K562 (cell line): ENCODE data around the gene AGR3. TPM values are rescaled to one million over a fixed set of nuclear protein-coding genes. Genes with fewer than 3 reads are reported as not detected.

Source experiments
- ATAC-seq: fragments of 200-7000 bp; cut with Tn5 transposase; 3 replicates; pipeline ENCODE4 v1.9.1; 2020; ENCODE audit warnings: moderate library complexity
- BruUV-seq: library from RNA; stranded (reverse); fragments of 400-500 nt; replicated peaks from 2 replicates; lab custom pipeline; 2021; lab: Mats Ljungman, UMichigan
- CTCF ChIA-PET: fragments of 300-600 bp; formaldehyde crosslinking; extraction: SDS; loops from one replicate; lab custom pipeline; 2021; ENCODE audit warnings: low intra/inter-chr PET ratio; lab: Yijun Ruan, JAX
- POLR2A ChIA-PET: fragments of 300-600, 350-650 bp; sonication (Branson Sonifier 250); formaldehyde crosslinking; extraction: SDS; loops from one replicate; lab custom pipeline; 2021; ENCODE audit warnings: antibody characterized with exemption, inconsistent platforms; lab: Yijun Ruan, JAX
- DNase-seq, 4 experiments: peaks; one replicate each; pipeline versions ENCODE4 v3.0.0 to v3.0.0-alpha.2; 2011 to 2018; ENCODE audit warnings: low spot score in 3 of 4, mixed read lengths in 3 of 4; ENCODE audit errors: extremely low read depth in 1 of 4
- FAIRE-seq: peaks from 2 replicates; lab custom pipeline; 2011; peaks lifted over from hg19 to GRCh38; lab: Jason Lieb, UNC
- H2AFZ ChIP-seq: 2 replicates; pipeline ENCODE4 v1.6.0; 2011; ENCODE audit warnings: low read depth, low read length, control low read depth, inconsistent platforms
- H3K27ac ChIP-seq: fragments of 200-600 bp; 3 replicates; pipeline ENCODE4 v1.8.0; 2011; ENCODE audit warnings: low read depth, mild to moderate bottlenecking, control low read depth, inconsistent platforms, low read length, moderate library complexity, mixed read lengths; ENCODE audit errors: extremely low read depth
- H3K27me3 ChIP-seq, 2 experiments: fragments of 300-600 bp in 1 of 2; 2 replicates in 1 of 2; 3 replicates in 1 of 2; pipeline versions ENCODE4 v1.6.0 to v1.8.0; 2011; ENCODE audit warnings: inconsistent platforms in 2 of 2, low read length in 2 of 2, mild to moderate bottlenecking in 1 of 2, mixed read lengths in 1 of 2, moderate library complexity in 1 of 2; ENCODE audit not compliant: control insufficient read depth in 2 of 2, insufficient read depth in 2 of 2
- H3K36me3 ChIP-seq: fragments of 300-600 bp; 3 replicates; pipeline ENCODE4 v1.8.0; 2011; ENCODE audit warnings: mild to moderate bottlenecking, low read length, inconsistent platforms; ENCODE audit not compliant: control insufficient read depth, insufficient read depth
- H3K4me1 ChIP-seq, 2 experiments: fragments of 200-600 bp in 1 of 2; replicated peaks in 1 of 2; 2 replicates in 1 of 2; 3 replicates in 1 of 2; pipeline versions ENCODE4 v1.5.1 to v1.8.0; 2011; ENCODE audit warnings: inconsistent platforms in 2 of 2, low read length in 2 of 2, mild to moderate bottlenecking in 1 of 2, mixed read lengths in 1 of 2, moderate library complexity in 1 of 2; ENCODE audit not compliant: control insufficient read depth in 2 of 2, insufficient read depth in 2 of 2
- H3K4me2 ChIP-seq: 2 replicates; pipeline ENCODE4 v1.6.1; 2011; ENCODE audit warnings: low read length, control low read depth, inconsistent platforms, mixed read lengths; ENCODE audit not compliant: insufficient read depth
- H3K4me3 ChIP-seq: fragments of 200-600 bp; sonication (generic), shearing (Covaris generic); 2 replicates; pipeline ENCODE4 v1.5.1; 2016; ENCODE audit warnings: control low read depth, inconsistent platforms
- H3K79me2 ChIP-seq: fragments of 200-600 bp; 3 replicates; pipeline ENCODE4 v1.8.0; 2011; ENCODE audit warnings: low read length, inconsistent platforms; ENCODE audit not compliant: control insufficient read depth, insufficient read depth
- H3K9ac ChIP-seq, 2 experiments: 2 replicates each; pipeline versions ENCODE4 v1.6.0 to v1.6.1; 2011; ENCODE audit warnings: low read depth in 2 of 2, low read length in 2 of 2, control low read depth in 1 of 2, inconsistent platforms in 1 of 2, mild to moderate bottlenecking in 1 of 2, mixed read lengths in 1 of 2; ENCODE audit not compliant: insufficient read depth in 1 of 2
- H3K9me1 ChIP-seq: one replicate; pipeline ENCODE4 v1.6.0; 2011; ENCODE audit warnings: inconsistent platforms, mild to moderate bottlenecking, low read length, moderate library complexity; ENCODE audit not compliant: control insufficient read depth, insufficient read depth
- H3K9me3 ChIP-seq: replicated peaks from 2 replicates; pipeline ENCODE4 v1.5.1; 2011; ENCODE audit warnings: low read depth, low read length, inconsistent platforms; ENCODE audit not compliant: control insufficient read depth, insufficient read depth
- H4K20me1 ChIP-seq: replicated peaks from 2 replicates; pipeline ENCODE4 v1.6.1; 2011; ENCODE audit warnings: low read length, inconsistent platforms, mixed read lengths; ENCODE audit not compliant: control insufficient read depth, insufficient read depth
- ARNT ChIP-seq, 2 experiments: fragments of 450-650 bp; IDR thresholded peaks; 2 replicates each; pipeline ENCODE4 v1.6.1; 2016; ENCODE audit warnings: mild to moderate bottlenecking in 1 of 2
- C11orf30 ChIP-seq: fragments of 450-650 bp; IDR thresholded peaks from 2 replicates; pipeline ENCODE4 v1.6.1; 2016; ENCODE audit warnings: low read depth, mild to moderate bottlenecking
- KLF6 ChIP-seq: fragments of 250-450 bp; sonication (Bioruptor Pico); IDR thresholded peaks from 2 replicates; pipeline ENCODE4 v1.4.0; 2020; ENCODE audit warnings: mild to moderate bottlenecking, moderate library complexity, borderline replicate concordance
- RHOXF2B ChIP-seq: fragments of 250-450 bp; sonication (Bioruptor Pico); conservative IDR thresholded peaks from 2 replicates; pipeline ENCODE4 v1.5.1; 2021
- STAG1 ChIP-seq: sonication (generic); formaldehyde crosslinking; IDR thresholded peaks from 2 replicates; pipeline ENCODE4 v1.5.0; 2020; ENCODE audit warnings: missing genetic modification reagents, borderline replicate concordance
- ZFP36 ChIP-seq: fragments of 150-350 bp; IDR thresholded peaks from 2 replicates; pipeline ENCODE4 v1.6.1; 2018; ENCODE audit warnings: low read length, low read depth; ENCODE audit not compliant: partially characterized antibody
- ZNF239 ChIP-seq: fragments of 250-450 bp; sonication (Bioruptor Pico); IDR thresholded peaks from 2 replicates; pipeline ENCODE4 v1.4.0; 2020; ENCODE audit warnings: mild to moderate bottlenecking
- ZNF445 ChIP-seq: fragments of 250-450 bp; sonication (Bioruptor Pico); IDR thresholded peaks from 2 replicates; pipeline ENCODE4 v1.4.0; 2020; ENCODE audit warnings: low read depth, mild to moderate bottlenecking, moderate library complexity
- WGBS: fragments of 100-300 bp; shearing (Covaris generic); methylation state at CpG from one replicate; pipeline ENCODE4 v1.1.6; 2016; ENCODE audit warnings: low coverage, mixed read lengths; ENCODE audit not compliant: insufficient coverage; ENCODE audit errors: missing lambda C conversion rate; 5-methylcytosine and 5-hydroxymethylcytosine counted together
- in situ Hi-C: fragments of 300-500 bp; cut with MboI; formaldehyde crosslinking; loops from 4 replicates; pipeline ENCODE4 v1.15.0; 2018; ENCODE audit warnings: inconsistent platforms, mixed read lengths
- intact Hi-C: fragments of 100-400 bp; cut with micrococcal nuclease; formaldehyde crosslinking; loops from 2 replicates; pipeline ENCODE4 v1.14.2; 2022
- polyA plus RNA-seq, 8 experiments: library from polyadenylated mRNA; depleted of rRNA in 4 of 8; stranded (reverse) in 5 of 8; unstranded in 3 of 8; fragments of >200 nt; fragmentation: Nextera tagmentation in 2 of 8; fragmentation: Illumina TruSeq in 1 of 8; extraction: Ambion mirVana in 2 of 8; extraction: Trizol in 1 of 8; gene quantifications; 2 replicates each; pipeline versions ENCODE4 v1.2.1 to v1.2.3, GENCODE V29; 2011 to 2014; ENCODE audit warnings: inconsistent platforms in 1 of 8, missing spikeins in 1 of 8
- total RNA-seq, 7 experiments: library from RNA; depleted of rRNA in 6 of 7; stranded (reverse); fragments of >200 nt in 6 of 7; fragmentation: Illumina TruSeq in 2 of 7; extraction: Trizol in 2 of 7; gene quantifications; 2 replicates each; pipeline versions ENCODE4 v1.2.1 to v1.2.3, GENCODE V29; 2011 to 2021; ENCODE audit warnings: low replicate concordance in 1 of 7
- TF ChIP-seq, protein P1 (sequence below): fragments of 250-450 bp; sonication (Bioruptor Pico); IDR thresholded peaks from 2 replicates; pipeline ENCODE4 v1.4.0; 2020; ENCODE audit warnings: mild to moderate bottlenecking, moderate library complexity
- TF ChIP-seq, protein P2 (sequence below), 3 experiments: fragments of 200-800 bp in 1 of 3; sonication (Bioruptor generic) in 1 of 3; sonication (generic) in 1 of 3; formaldehyde crosslinking in 1 of 3; IDR thresholded peaks; 2 replicates each; pipeline versions ENCODE4 v1.6.1 to v1.8.0; 2016 to 2022; ENCODE audit warnings: mild to moderate bottlenecking in 2 of 3, missing compliant biosample characterization in 2 of 3, missing genetic modification characterization in 2 of 3, missing genetic modification reagents in 1 of 3
- TF ChIP-seq, protein P3 (sequence below): sonication (generic); formaldehyde crosslinking; IDR thresholded peaks from 2 replicates; pipeline ENCODE4 v1.8.1; 2022; ENCODE audit warnings: missing genetic modification reagents

The AGR3 gene
- total and polyA plus RNA-seq, 9 of the 15 experiments (the other 6 are each of a cell fraction or from before 2014, with no cell fraction given): not detected

DNA sequence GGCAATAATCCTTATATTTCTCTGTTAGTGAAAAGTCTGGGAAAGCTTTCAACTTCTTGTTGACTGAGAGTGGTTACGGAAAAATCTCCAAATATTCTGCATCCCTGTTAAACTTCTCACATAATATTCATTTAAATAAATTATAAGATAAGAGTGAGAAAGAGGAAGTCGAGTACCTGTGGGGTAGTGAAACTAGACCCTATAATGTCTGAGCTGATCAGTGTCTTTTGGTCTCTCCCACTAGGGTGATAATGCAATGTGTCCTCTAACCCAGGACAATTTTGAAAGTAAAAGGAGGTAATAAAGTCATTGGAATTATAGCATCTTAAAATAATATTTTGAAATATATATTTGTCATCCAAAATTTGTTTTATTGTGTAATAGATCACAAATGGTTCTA lies 2.1 kb upstream of the AGR3 start:
- POLR2A ChIA-PET: no interaction called here
- no peaks in the 10 kb centered on the region for H3K9me3 ChIP-seq
- no peak overlapping the region for H2AFZ ChIP-seq
- CTCF ChIA-PET: no interaction called here
- WGBS: 6% methylated on average over 2 of the region's 2 CpGs
- no peak overlapping the region for H3K4me2 ChIP-seq
- intact Hi-C loops (no loop called here), in situ Hi-C loops (no loop called here)
- TF ChIP-seq STAG1 (no peak), ZNF445 (no peak), KLF6 (CRISPR knock-in tag) (no peak), ZFP36 (no peak), C11orf30 (no peak), RHOXF2B (CRISPR knock-in tag) (no peak), ZNF239 (CRISPR knock-in tag) (no peak), ARNT (IDR thresholded peaks at IDR 0.05) (no peak)
- TF ChIP-seq, protein P1, sequence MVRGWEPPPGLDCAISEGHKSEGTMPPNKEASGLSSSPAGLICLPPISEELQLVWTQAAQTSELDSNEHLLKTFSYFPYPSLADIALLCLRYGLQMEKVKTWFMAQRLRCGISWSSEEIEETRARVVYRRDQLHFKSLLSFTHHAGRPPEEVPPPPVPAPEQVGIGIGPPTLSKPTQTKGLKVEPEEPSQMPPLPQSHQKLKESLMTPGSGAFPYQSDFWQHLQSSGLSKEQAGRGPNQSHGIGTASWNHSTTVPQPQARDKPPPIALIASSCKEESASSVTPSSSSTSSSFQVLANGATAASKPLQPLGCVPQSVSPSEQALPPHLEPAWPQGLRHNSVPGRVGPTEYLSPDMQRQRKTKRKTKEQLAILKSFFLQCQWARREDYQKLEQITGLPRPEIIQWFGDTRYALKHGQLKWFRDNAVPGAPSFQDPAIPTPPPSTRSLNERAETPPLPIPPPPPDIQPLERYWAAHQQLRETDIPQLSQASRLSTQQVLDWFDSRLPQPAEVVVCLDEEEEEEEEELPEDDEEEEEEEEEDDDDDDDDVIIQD (CRISPR knock-in tag): no peak
- TF ChIP-seq, protein P2, sequence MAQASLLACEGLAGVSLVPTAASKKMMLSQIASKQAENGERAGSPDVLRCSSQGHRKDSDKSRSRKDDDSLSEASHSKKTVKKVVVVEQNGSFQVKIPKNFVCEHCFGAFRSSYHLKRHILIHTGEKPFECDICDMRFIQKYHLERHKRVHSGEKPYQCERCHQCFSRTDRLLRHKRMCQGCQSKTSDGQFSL (CRISPR knock-in tag; IDR thresholded peaks at IDR 0.05): no peak
- TF ChIP-seq, protein P2 (tag; IDR thresholded peaks at IDR 0.05): no peak
- TF ChIP-seq, protein P3, sequence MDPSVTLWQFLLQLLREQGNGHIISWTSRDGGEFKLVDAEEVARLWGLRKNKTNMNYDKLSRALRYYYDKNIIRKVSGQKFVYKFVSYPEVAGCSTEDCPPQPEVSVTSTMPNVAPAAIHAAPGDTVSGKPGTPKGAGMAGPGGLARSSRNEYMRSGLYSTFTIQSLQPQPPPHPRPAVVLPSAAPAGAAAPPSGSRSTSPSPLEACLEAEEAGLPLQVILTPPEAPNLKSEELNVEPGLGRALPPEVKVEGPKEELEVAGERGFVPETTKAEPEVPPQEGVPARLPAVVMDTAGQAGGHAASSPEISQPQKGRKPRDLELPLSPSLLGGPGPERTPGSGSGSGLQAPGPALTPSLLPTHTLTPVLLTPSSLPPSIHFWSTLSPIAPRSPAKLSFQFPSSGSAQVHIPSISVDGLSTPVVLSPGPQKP (CRISPR knock-in tag): no peak
- H3K9me1 ChIP-seq: no peaks in the 10 kb centered on the region
- no peak overlapping the region for H3K9ac ChIP-seq
- no peaks in the 10 kb centered on the region for H3K79me2 ChIP-seq
- H3K27ac ChIP-seq: no peak overlapping the region
- FAIRE-seq: no peak
- H3K27me3 ChIP-seq: no peaks in the 10 kb centered on the region
- no peak for DNase-seq
- no peak for ATAC-seq
- H3K36me3 ChIP-seq: no peaks in the 10 kb centered on the region
- H4K20me1 ChIP-seq: no peaks in the 10 kb centered on the region
- H3K4me1 ChIP-seq: no peaks in the 10 kb centered on the region
- no peak overlapping the region for H3K4me3 ChIP-seq
- no TSS peak for BruUV-seq
